Mononuclear cell (primary cell): ENCODE measurements around the gene PWWP2B. TPM values are rescaled to one million over a fixed set of nuclear protein-coding genes. Genes with fewer than 3 reads are reported as not detected.

Source experiments
- H3K27me3 ChIP-seq: 2 replicates; pipeline ENCODE4 v1.6.0; 2011; ENCODE audit warnings: low read length, control low read depth; ENCODE audit not compliant: insufficient read depth
- H3K4me1 ChIP-seq: 2 replicates; pipeline ENCODE4 v1.5.1; 2011; ENCODE audit warnings: mild to moderate bottlenecking, low read length, control low read depth; ENCODE audit not compliant: insufficient read depth
- H3K4me3 ChIP-seq: 2 replicates; pipeline ENCODE4 v1.5.1; 2011; ENCODE audit warnings: mild to moderate bottlenecking, low read length, moderate library complexity
- H3K9me3 ChIP-seq: 2 replicates; pipeline ENCODE4 v1.5.1; 2011; ENCODE audit warnings: low read depth, mild to moderate bottlenecking, control low read depth, low read length
- total RNA-seq: library from RNA; depleted of rRNA; stranded (reverse); fragments of >200 nt; gene quantifications from one replicate; pipeline ENCODE4 v1.2.3, GENCODE V29; 2012

The PWWP2B gene
- total RNA-seq, 1 donor = 17.9 TPM

GRCh38 chr10:132419538-132420468 is 22.8 kb downstream of the PWWP2B start:
- peaks cover 80% of the 10 kb centered on the region for H3K4me1 ChIP-seq
- no peaks in the 10 kb centered on the region for H3K9me3 ChIP-seq
- H3K4me3 ChIP-seq = no peak overlapping the region
- no peaks in the 10 kb centered on the region for H3K27me3 ChIP-seq

- no peak overlapping the region for H3K4me3 ChIP-seq
- peaks cover 80% of the 10 kb centered on the region for H3K4me1 ChIP-seq
- no peaks in the 10 kb centered on the region for H3K9me3 ChIP-seq
- H3K27me3 ChIP-seq = no peaks in the 10 kb centered on the region
Measured at GRCh38 chr10:132420469-132420980, 23.5 kb downstream of the PWWP2B start.

- Histone ChIP-seq H3K4me3 (no peak overlapping the region), H3K9me3 (no peaks in the 10 kb centered on the region), H3K27me3 (no peaks in the 10 kb centered on the region), H3K4me1 (peaks cover 76% of the 10 kb centered on the region)
Measured at GRCh38 chr10:132420981-132421846, 24.2 kb downstream of the PWWP2B start.

- H3K4me1 ChIP-seq = peaks cover 67% of the 10 kb centered on the region
- H3K4me3 ChIP-seq = peak overlapping the region; percentile 8
- H3K27me3 ChIP-seq = no peaks in the 10 kb centered on the region
- H3K9me3 ChIP-seq = no peaks in the 10 kb centered on the region
Measured at GRCh38 chr10:132421847-132422751, 25.1 kb downstream of the PWWP2B start.

- Histone ChIP-seq H3K9me3 (no peaks in the 10 kb centered on the region), H3K27me3 (no peaks in the 10 kb centered on the region), H3K4me3 (no peak overlapping the region), H3K4me1 (peaks cover 56% of the 10 kb centered on the region)
Measured at GRCh38 chr10:132422903-132423825, 26.2 kb downstream of the PWWP2B start.

- Histone ChIP-seq H3K4me3 (no peak overlapping the region), H3K27me3 (no peaks in the 10 kb centered on the region), H3K9me3 (no peaks in the 10 kb centered on the region), H3K4me1 (peaks cover 46% of the 10 kb centered on the region)
Measured at GRCh38 chr10:132423966-132424861, 27.2 kb downstream of the PWWP2B start.

- H3K9me3 ChIP-seq = no peaks in the 10 kb centered on the region
- H3K4me1 ChIP-seq = peaks cover 46% of the 10 kb centered on the region
- H3K27me3 ChIP-seq = no peaks in the 10 kb centered on the region
- no peak overlapping the region for H3K4me3 ChIP-seq
Measured at GRCh38 chr10:132425029-132425756, 28.2 kb downstream of the PWWP2B start.

GRCh38 chr10:132425757-132426155 is 28.8 kb downstream of the PWWP2B start:
- H3K9me3 ChIP-seq = no peaks in the 10 kb centered on the region
- H3K4me3 ChIP-seq = no peak overlapping the region
- H3K27me3 ChIP-seq = no peaks in the 10 kb centered on the region
- peaks cover 41% of the 10 kb centered on the region for H3K4me1 ChIP-seq

- Histone ChIP-seq H3K4me3 (no peak overlapping the region), H3K4me1 (peaks cover 26% of the 10 kb centered on the region), H3K9me3 (no peaks in the 10 kb centered on the region), H3K27me3 (no peaks in the 10 kb centered on the region)
Measured at GRCh38 chr10:132427006-132427771, 30.2 kb downstream of the PWWP2B start.

GRCh38 chr10:132427939-132428367 is 31.0 kb downstream of the PWWP2B start:
- Histone ChIP-seq H3K4me1 (peaks cover 19% of the 10 kb centered on the region), H3K4me3 (no peak overlapping the region), H3K27me3 (no peaks in the 10 kb centered on the region), H3K9me3 (no peaks in the 10 kb centered on the region)

- Histone ChIP-seq H3K4me3 (no peak overlapping the region), H3K9me3 (no peaks in the 10 kb centered on the region), H3K27me3 (no peaks in the 10 kb centered on the region), H3K4me1 (peaks cover 13% of the 10 kb centered on the region)
Measured at GRCh38 chr10:132428486-132428995, 31.5 kb downstream of the PWWP2B start.
